ENCODE data around the gene ALKAL2. TPM values are rescaled to one million over a fixed set of nuclear protein-coding genes. Genes with fewer than 3 reads are reported as not detected.
"Not testable (repeated sequence)": the region's sequence is repeated elsewhere in the genome, so short reads cannot be mapped to it uniquely, and the experiment has no call there.

The ALKAL2 gene, protein sequence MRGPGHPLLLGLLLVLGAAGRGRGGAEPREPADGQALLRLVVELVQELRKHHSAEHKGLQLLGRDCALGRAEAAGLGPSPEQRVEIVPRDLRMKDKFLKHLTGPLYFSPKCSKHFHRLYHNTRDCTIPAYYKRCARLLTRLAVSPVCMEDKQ
- 1 to 10 TPM in 1 of 4 donors, not detected in 3; 4.8 TPM for total RNA-seq

DNA sequence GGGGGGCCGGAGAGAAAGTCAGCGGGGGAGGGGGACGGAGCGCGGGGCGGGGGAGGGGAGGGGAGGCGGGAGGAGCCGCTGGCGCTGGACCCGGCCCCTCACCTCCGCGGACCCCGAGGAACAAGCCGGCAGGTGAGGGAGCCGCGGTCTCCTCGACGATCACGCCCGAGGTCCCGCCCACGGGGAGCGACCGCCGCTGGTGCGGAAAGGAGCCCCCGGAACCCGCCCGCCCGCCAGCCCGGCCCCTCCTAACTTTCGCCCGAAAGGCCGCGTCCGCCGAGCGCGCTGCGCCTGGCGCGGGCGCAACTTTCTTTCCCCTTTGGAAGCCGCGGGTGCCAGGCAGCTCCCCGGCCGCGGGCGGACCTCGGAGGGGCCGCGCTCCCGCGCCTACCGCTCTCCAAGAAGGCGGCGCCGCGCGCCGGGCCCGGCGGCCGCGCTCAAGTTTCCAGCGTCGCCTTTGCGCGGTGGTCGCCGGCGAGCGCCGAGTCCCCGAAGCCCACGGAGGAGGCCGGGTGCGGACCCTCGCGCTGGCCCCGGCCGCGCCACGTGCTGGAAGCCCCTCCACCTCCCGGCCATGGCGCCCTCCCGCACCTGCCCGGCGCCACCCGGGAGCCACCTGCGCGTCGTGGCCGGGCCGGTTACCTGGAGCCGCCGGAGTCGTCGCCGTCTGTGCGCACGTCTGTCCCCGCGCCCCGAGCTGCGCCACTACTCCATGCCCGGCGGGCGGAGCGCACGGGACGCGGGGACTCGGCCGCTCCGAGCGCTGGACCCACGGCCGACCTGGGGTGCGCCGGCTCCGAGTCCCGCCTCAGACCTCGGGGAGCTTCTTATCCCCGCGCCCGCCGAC is at the start of gene ALKAL2:
ALKAL2 (minus strand) TSS at position 181 of the 847 bp plus-strand sequence. CDS start 256 bp downstream, outside the sequence.
- H3K4me3 ChIP-seq: peak within 1 kb of the TSS; percentile 34 to 72 (median 54)
- H3K27me3 ChIP-seq: peaks cover 0 to 61% (median 6%) of the 10 kb centered on the region in 4 donors
- intact Hi-C loops (cut with DNase I): no loop called here
- H3K27ac ChIP-seq: peak within 1 kb of the TSS in 1 of 4 donors; percentile 33
- WGBS, 2 donors: 0% methylated on average over 7 of the region's 128 CpGs; no CpG with 5 or more reads in 1 of the 2 donors
- H3K4me1 ChIP-seq: peaks cover 18 to 36% (median 27%) of the 10 kb centered on the region in 3 donors
- DNase-seq: no peak
- H3K9me3 ChIP-seq: no peaks in the 10 kb centered on the region
- no peak for TF ChIP-seq POLR2A (IDR thresholded peaks at IDR 0.05)
- TF ChIP-seq, protein P1, sequence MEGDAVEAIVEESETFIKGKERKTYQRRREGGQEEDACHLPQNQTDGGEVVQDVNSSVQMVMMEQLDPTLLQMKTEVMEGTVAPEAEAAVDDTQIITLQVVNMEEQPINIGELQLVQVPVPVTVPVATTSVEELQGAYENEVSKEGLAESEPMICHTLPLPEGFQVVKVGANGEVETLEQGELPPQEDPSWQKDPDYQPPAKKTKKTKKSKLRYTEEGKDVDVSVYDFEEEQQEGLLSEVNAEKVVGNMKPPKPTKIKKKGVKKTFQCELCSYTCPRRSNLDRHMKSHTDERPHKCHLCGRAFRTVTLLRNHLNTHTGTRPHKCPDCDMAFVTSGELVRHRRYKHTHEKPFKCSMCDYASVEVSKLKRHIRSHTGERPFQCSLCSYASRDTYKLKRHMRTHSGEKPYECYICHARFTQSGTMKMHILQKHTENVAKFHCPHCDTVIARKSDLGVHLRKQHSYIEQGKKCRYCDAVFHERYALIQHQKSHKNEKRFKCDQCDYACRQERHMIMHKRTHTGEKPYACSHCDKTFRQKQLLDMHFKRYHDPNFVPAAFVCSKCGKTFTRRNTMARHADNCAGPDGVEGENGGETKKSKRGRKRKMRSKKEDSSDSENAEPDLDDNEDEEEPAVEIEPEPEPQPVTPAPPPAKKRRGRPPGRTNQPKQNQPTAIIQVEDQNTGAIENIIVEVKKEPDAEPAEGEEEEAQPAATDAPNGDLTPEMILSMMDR (IDR thresholded peaks at IDR 0.05): no peak
- peaks cover 0 to 4% (median 0%) of the 10 kb centered on the region in 3 donors for H3K36me3 ChIP-seq

DNA sequence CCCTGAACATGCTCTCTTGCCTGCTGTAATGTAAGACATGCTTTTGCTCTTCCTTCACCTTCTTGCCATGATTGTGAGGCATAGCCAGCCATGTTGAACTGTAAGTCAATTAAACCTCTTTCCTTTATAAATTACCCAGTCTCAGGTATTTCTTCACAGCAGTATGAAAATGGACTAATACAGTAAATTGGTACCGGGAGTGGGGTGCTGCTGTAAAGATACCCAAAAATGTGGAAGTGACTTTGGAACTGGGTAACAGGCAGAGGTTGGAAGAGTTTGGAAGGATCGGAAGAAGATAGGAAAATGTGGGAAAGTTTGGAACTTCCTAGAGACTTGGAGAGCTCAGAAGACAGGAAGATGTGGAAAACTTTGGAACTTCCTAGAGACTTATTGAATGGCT is 49.1 kb upstream of the ALKAL2 start:
- H3K27ac ChIP-seq; DNase-seq; H3K36me3 ChIP-seq; H3K4me1 ChIP-seq; H3K4me3 ChIP-seq; H3K27me3 ChIP-seq; intact Hi-C loops (cut with DNase I): not testable (repeated sequence)
- WGBS, 2 donors: 85 to 96% methylated on average over 2 of the region's 2 CpGs
- H3K9me3 ChIP-seq: peaks cover 0 to 27% (median 20%) of the 10 kb centered on the region in 3 donors

DNA sequence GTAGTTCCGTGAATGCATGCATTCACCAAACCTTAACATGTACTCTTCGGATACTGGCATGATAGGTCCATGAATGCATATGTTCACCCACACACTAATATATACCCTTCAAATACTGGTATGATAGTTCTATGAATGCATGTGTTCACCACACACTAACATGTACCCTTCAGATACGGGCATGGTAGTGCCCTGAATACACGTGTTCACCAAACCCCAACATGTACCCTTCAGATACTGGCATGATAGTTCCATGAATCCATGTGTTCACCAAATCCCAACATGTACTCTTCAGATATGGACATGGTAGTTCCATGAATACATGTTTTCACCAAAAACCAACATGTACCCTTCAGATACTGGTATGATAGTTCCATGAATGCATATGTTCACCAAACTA is 48.5 kb upstream of the ALKAL2 start:
- Histone ChIP-seq H3K27ac (no peak overlapping the region), H3K27me3 (peaks cover 0 to 9% (median 0%) of the 10 kb centered on the region in 4 donors), H3K4me3 (no peak overlapping the region), H3K36me3 (no peaks in the 10 kb centered on the region), H3K9me3 (peaks cover 0 to 27% (median 20%) of the 10 kb centered on the region in 3 donors), H3K4me1 (no peaks in the 10 kb centered on the region)
- TF ChIP-seq POLR2A (IDR thresholded peaks at IDR 0.05): no peak
- TF ChIP-seq, protein P1 (IDR thresholded peaks at IDR 0.05): no peak
- DNase-seq: no peak
- intact Hi-C loops (cut with DNase I): no loop called here
- WGBS, 2 donors: 74 to 83% methylated on average over 4 of the region's 4 CpGs

DNA sequence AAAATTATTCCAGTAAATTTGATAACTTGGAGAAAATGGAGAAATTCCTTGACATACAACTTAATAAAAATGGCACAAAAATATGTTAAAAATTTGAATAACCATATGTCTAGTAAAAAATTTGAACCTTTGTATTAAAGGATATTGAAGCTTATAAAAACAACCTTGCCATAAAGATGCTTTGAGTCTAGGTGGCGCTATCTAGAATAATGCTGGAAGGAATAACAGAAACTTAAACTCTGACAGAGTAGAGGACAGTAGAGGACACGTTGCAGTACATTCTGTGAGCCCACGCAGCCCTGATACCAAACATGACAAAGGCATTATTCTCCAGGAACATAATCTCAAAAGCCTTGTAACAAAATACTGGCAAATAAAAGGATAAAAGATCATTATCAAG is 44.7 kb upstream of the ALKAL2 start:
- DNase-seq: no peak
- no peak overlapping the region for H3K4me3 ChIP-seq
- WGBS, 2 donors: 28 to 35% methylated on average over 3 of the region's 3 CpGs
- H3K27ac ChIP-seq: no peak overlapping the region
- peaks cover 0 to 18% (median 0%) of the 10 kb centered on the region in 4 donors for H3K27me3 ChIP-seq
- H3K4me1 ChIP-seq: no peaks in the 10 kb centered on the region
- H3K9me3 ChIP-seq: peaks cover 0 to 17% (median 15%) of the 10 kb centered on the region in 3 donors
- TF ChIP-seq POLR2A (IDR thresholded peaks at IDR 0.05): no peak
- TF ChIP-seq, protein P1 (IDR thresholded peaks at IDR 0.05): no peak
- intact Hi-C loops (cut with DNase I): no loop called here
- H3K36me3 ChIP-seq: no peaks in the 10 kb centered on the region

DNA sequence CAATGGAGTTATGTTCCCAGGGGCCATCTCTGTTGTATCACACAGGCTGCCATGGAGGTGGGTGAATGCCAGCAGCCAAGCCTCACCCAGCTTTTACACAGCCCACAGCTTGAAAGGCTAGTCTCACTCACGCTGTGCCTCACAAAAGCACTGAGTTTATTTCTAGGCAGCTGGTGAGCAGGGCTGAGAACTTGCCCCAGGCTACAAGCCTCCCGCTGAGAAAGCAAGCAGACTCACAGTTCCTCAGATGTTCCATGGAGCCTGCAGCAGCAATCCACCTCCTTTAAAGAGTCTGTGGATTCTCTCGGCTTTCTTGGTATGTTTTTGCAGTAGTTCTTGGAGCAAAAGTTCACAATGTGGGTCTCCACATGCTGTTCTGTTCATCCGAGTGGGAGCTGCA is 40.9 kb upstream of the ALKAL2 start:
- H3K4me1 ChIP-seq: no peaks in the 10 kb centered on the region
- H3K27me3 ChIP-seq: peaks cover 0 to 18% (median 0%) of the 10 kb centered on the region in 4 donors
- no peak for DNase-seq
- intact Hi-C loops (cut with DNase I): no loop called here
- TF ChIP-seq, protein P1 (IDR thresholded peaks at IDR 0.05): no peak
- no peak for TF ChIP-seq POLR2A (IDR thresholded peaks at IDR 0.05)
- H3K9me3 ChIP-seq: no peaks in the 10 kb centered on the region
- H3K27ac ChIP-seq: no peak overlapping the region
- no peaks in the 10 kb centered on the region for H3K36me3 ChIP-seq
- no peak overlapping the region for H3K4me3 ChIP-seq
- 83 to 87% methylated on average over 2 to 3 of the region's 4 CpGs for WGBS, 2 donors
